K562 (cell line): ENCODE results near the gene ZNF488. TPM values are rescaled to one million over a fixed set of nuclear protein-coding genes. Genes with fewer than 3 reads are reported as not detected.

Source experiments
- CEBPG ChIP-seq, 3 experiments: fragments of 200-800 bp in 1 of 3; sonication (Bioruptor generic) in 1 of 3; sonication (generic) in 1 of 3; formaldehyde crosslinking in 1 of 3; IDR thresholded peaks in 2 of 3; conservative IDR thresholded peaks in 1 of 3; 2 replicates each; pipeline versions ENCODE4 v1.6.1 to v1.8.0; 2016 to 2022; ENCODE audit warnings: missing compliant biosample characterization in 2 of 3, missing genetic modification characterization in 2 of 3, mild to moderate bottlenecking in 1 of 3, missing genetic modification reagents in 1 of 3
- ZNF212 ChIP-seq: fragments of 450-650 bp; formaldehyde crosslinking; IDR thresholded peaks from 2 replicates; pipeline ENCODE4 v1.4.0; 2020; ENCODE audit warnings: mild to moderate bottlenecking
- ZNF445 ChIP-seq: fragments of 250-450 bp; sonication (Bioruptor Pico); IDR thresholded peaks from 2 replicates; pipeline ENCODE4 v1.4.0; 2020; ENCODE audit warnings: low read depth, mild to moderate bottlenecking, moderate library complexity
- polyA plus RNA-seq, 8 experiments: library from polyadenylated mRNA; depleted of rRNA in 4 of 8; stranded (reverse) in 5 of 8; unstranded in 3 of 8; fragments of >200 nt; fragmentation: Nextera tagmentation in 2 of 8; fragmentation: Illumina TruSeq in 1 of 8; extraction: Ambion mirVana in 2 of 8; extraction: Trizol in 1 of 8; gene quantifications; 2 replicates each; pipeline versions ENCODE4 v1.2.1 to v1.2.3, GENCODE V29; 2011 to 2014; ENCODE audit warnings: inconsistent platforms in 1 of 8, missing spikeins in 1 of 8
- total RNA-seq, 7 experiments: library from RNA; depleted of rRNA in 6 of 7; stranded (reverse); fragments of >200 nt in 6 of 7; fragmentation: Illumina TruSeq in 2 of 7; extraction: Trizol in 2 of 7; gene quantifications; 2 replicates each; pipeline versions ENCODE4 v1.2.1 to v1.2.3, GENCODE V29; 2011 to 2021; ENCODE audit warnings: low replicate concordance in 1 of 7
- TF ChIP-seq, protein P1 (sequence below): sonication (generic); formaldehyde crosslinking; IDR thresholded peaks from 2 replicates; pipeline ENCODE4 v1.8.0; 2023; ENCODE audit warnings: mild to moderate bottlenecking, missing genetic modification reagents
- TF ChIP-seq, protein P2 (sequence below): fragments of 250-450 bp; sonication (Bioruptor Pico); IDR thresholded peaks from 2 replicates; pipeline ENCODE4 v1.9.0; 2021; ENCODE audit warnings: mild to moderate bottlenecking

The ZNF488 gene
- total and polyA plus RNA-seq, 9 of the 15 experiments (the other 6 are each of a cell fraction or from before 2014, with no cell fraction given) = 0.03 to 0.09 (median 0.05) TPM; not detected in 3

DNA sequence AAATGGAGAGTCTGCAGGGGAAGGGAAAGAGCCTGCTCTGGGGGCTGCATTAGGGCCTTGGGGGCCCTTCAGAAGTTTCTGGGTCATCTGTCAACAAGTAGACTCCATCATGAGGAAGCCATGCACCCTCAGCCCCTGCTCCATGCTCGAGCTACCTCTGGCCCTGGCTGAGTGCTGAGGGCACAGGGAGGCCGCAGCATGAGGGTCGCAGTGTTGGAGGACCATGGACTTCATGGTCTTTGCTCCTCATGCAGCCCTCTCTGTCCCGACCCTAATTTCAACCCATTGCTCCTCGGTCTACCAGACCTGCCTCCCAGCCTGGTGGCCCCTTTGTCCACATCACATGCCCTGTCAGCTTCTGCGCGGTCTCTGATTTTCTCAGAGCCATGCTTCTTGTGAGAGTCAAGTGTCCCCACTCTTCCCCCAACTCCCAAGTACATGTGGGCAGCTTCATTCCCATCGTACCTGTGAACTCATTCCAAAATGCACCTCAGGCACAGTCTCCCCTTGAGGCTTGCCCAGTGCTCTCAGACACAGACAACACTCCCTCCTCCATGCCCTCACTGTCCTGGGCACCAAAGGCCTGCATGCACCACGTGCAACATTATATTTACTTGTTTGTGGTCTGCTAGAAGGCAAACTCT lies 14.7 kb downstream of the ZNF488 start (continued):
- TF ChIP-seq, protein P1, sequence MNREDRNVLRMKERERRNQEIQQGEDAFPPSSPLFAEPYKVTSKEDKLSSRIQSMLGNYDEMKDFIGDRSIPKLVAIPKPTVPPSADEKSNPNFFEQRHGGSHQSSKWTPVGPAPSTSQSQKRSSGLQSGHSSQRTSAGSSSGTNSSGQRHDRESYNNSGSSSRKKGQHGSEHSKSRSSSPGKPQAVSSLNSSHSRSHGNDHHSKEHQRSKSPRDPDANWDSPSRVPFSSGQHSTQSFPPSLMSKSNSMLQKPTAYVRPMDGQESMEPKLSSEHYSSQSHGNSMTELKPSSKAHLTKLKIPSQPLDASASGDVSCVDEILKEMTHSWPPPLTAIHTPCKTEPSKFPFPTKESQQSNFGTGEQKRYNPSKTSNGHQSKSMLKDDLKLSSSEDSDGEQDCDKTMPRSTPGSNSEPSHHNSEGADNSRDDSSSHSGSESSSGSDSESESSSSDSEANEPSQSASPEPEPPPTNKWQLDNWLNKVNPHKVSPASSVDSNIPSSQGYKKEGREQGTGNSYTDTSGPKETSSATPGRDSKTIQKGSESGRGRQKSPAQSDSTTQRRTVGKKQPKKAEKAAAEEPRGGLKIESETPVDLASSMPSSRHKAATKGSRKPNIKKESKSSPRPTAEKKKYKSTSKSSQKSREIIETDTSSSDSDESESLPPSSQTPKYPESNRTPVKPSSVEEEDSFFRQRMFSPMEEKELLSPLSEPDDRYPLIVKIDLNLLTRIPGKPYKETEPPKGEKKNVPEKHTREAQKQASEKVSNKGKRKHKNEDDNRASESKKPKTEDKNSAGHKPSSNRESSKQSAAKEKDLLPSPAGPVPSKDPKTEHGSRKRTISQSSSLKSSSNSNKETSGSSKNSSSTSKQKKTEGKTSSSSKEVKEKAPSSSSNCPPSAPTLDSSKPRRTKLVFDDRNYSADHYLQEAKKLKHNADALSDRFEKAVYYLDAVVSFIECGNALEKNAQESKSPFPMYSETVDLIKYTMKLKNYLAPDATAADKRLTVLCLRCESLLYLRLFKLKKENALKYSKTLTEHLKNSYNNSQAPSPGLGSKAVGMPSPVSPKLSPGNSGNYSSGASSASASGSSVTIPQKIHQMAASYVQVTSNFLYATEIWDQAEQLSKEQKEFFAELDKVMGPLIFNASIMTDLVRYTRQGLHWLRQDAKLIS (CRISPR knock-in tag) = no peak
- TF ChIP-seq, protein P2, sequence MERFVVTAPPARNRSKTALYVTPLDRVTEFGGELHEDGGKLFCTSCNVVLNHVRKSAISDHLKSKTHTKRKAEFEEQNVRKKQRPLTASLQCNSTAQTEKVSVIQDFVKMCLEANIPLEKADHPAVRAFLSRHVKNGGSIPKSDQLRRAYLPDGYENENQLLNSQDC (CRISPR knock-in tag) = no peak
- TF ChIP-seq ZNF212 (CRISPR knock-in tag) (no peak), CEBPG (CRISPR knock-in tag; IDR thresholded peaks at IDR 0.05) (no peak), CEBPG (tag; conservative IDR thresholded peaks at IDR 0.05 in 1 of 2, IDR thresholded peaks at IDR 0.05 in 1 of 2) (no peak), ZNF445 (CRISPR knock-in tag) (no peak)
